A673 (cell line): ENCODE data around the gene ARHGAP44.

Source experiments
- EZH2 ChIP-seq: fragments of 200-600 bp; sonication (generic); IDR thresholded peaks from 2 replicates; pipeline ENCODE4 v1.6.1; 2017; ENCODE audit warnings: borderline replicate concordance, low read depth, mild to moderate bottlenecking, mixed read lengths, antibody characterized with exemption, low read length; ENCODE audit not compliant: poor library complexity, severe bottlenecking
- TF ChIP-seq, protein P1 (sequence below): fragments of 300-800, 200-600 bp; sonication (generic); conservative IDR thresholded peaks from 2 replicates; pipeline ENCODE4 v1.5.1; 2017; ENCODE audit warnings: low read depth, mild to moderate bottlenecking, antibody characterized with exemption, low read length, moderate library complexity, mixed read lengths

DNA sequence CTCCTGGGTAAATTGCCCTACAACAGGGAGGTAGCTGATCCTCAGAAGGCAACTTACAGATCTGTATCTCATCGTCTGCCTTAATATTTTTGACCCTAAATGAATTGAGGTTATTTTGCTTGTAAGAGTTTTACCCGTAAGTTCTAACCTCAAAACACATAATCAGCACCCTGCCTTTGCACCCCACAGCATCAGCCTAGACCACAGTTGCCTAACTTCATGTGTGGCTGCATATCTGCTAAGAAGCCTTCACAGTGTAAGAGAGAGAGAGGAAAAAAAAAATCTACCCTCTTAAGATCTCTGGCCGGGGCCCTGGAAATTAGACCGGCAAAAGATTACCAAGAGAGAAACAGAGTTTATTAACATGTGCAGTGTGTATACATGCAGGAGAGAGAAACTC, 76.9 kb downstream of the ARHGAP44 start:
- TF ChIP-seq, protein P1, sequence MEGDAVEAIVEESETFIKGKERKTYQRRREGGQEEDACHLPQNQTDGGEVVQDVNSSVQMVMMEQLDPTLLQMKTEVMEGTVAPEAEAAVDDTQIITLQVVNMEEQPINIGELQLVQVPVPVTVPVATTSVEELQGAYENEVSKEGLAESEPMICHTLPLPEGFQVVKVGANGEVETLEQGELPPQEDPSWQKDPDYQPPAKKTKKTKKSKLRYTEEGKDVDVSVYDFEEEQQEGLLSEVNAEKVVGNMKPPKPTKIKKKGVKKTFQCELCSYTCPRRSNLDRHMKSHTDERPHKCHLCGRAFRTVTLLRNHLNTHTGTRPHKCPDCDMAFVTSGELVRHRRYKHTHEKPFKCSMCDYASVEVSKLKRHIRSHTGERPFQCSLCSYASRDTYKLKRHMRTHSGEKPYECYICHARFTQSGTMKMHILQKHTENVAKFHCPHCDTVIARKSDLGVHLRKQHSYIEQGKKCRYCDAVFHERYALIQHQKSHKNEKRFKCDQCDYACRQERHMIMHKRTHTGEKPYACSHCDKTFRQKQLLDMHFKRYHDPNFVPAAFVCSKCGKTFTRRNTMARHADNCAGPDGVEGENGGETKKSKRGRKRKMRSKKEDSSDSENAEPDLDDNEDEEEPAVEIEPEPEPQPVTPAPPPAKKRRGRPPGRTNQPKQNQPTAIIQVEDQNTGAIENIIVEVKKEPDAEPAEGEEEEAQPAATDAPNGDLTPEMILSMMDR: no peak
- no peak for TF ChIP-seq EZH2
